ENCODE measurements around the gene SDR42E1.
A peak's percentile ranks its signal among the peaks of the same experiment; 100 is the strongest.

SDR42E1 gene

GRCh38 chr16:82011199-82011641 is at the start of gene SDR42E1:
TSS of gene SDR42E1 (minus strand) at chr16:82011470. CDS start at chr16:82000858, 10,612 bp downstream.
- DNase-seq = peak in 3 of 4 experiments; percentile 25 to 60 (median 27)

GRCh38 chr16:82059983-82060421 is 48.7 kb upstream of the SDR42E1 start:
- DNase-seq = no peak

- no peak for DNase-seq
Measured at GRCh38 chr16:82059161-82059982, 48.1 kb upstream of the SDR42E1 start.

- no peak for DNase-seq
Measured at GRCh38 chr16:82056550-82056896, 45.3 kb upstream of the SDR42E1 start.

- no peak for DNase-seq
Measured at GRCh38 chr16:82055728-82056549, 44.7 kb upstream of the SDR42E1 start.

GRCh38 chr16:82055117-82055516 is 43.8 kb upstream of the SDR42E1 start:
- DNase-seq = no peak

GRCh38 chr16:82051656-82052055 is 40.4 kb upstream of the SDR42E1 start:
- DNase-seq = no peak

- no peak for DNase-seq
Measured at GRCh38 chr16:82050909-82051357, 39.7 kb upstream of the SDR42E1 start.

GRCh38 chr16:82050506-82050905 is 39.2 kb upstream of the SDR42E1 start:
- DNase-seq = no peak

GRCh38 chr16:82049484-82049883 is 38.2 kb upstream of the SDR42E1 start:
- no peak for DNase-seq

- no peak for DNase-seq
Measured at GRCh38 chr16:82047787-82048186, 36.5 kb upstream of the SDR42E1 start.

GRCh38 chr16:82047374-82047773 is 36.1 kb upstream of the SDR42E1 start:
- DNase-seq = no peak

GRCh38 chr16:82046941-82047340 is 35.7 kb upstream of the SDR42E1 start:
- DNase-seq = no peak

- no peak for DNase-seq
Measured at GRCh38 chr16:82046541-82046940, 35.3 kb upstream of the SDR42E1 start.

- no peak for DNase-seq
Measured at GRCh38 chr16:82045465-82045864, 34.2 kb upstream of the SDR42E1 start.

GRCh38 chr16:82044585-82044911 is 33.3 kb upstream of the SDR42E1 start:
- DNase-seq = no peak

GRCh38 chr16:82043680-82044584 is 32.7 kb upstream of the SDR42E1 start:
- no peak for DNase-seq

- DNase-seq = no peak
Measured at GRCh38 chr16:82042846-82043245, 31.6 kb upstream of the SDR42E1 start.

- no peak for DNase-seq
Measured at GRCh38 chr16:82042144-82042543, 30.9 kb upstream of the SDR42E1 start.

- DNase-seq = no peak
Measured at GRCh38 chr16:82041542-82041941, 30.3 kb upstream of the SDR42E1 start.

- no peak for DNase-seq
Measured at GRCh38 chr16:82040296-82040695, 29.0 kb upstream of the SDR42E1 start.

- DNase-seq = no peak
Measured at GRCh38 chr16:82037666-82038065, 26.4 kb upstream of the SDR42E1 start.

- no peak for DNase-seq
Measured at GRCh38 chr16:82037251-82037650, 26.0 kb upstream of the SDR42E1 start.

Data from activated naive CD4-positive, alpha-beta T cell (primary cell).